GM12878 (cell line): Measurements from ENCODE around the gene PSMB3. TPM values are rescaled to one million over a fixed set of nuclear protein-coding genes. Genes with fewer than 3 reads are reported as not detected.

ENCODE experiments used
- ASH2L ChIP-seq: fragments of 300-600, 200-600 bp; sonication (generic); IDR thresholded peaks from 2 replicates; pipeline ENCODE4 v1.6.1; 2017; ENCODE audit warnings: low read depth, mild to moderate bottlenecking, borderline replicate concordance
- CREM ChIP-seq: IDR thresholded peaks from 2 replicates; pipeline ENCODE4 v1.6.1; 2014; ENCODE audit warnings: antibody characterized with exemption, low read depth
- GATAD2B ChIP-seq: fragments of 450-650 bp; conservative IDR thresholded peaks from 2 replicates; pipeline ENCODE4 v1.6.1; 2017; ENCODE audit warnings: low read depth, mild to moderate bottlenecking, moderate library complexity
- HCFC1 ChIP-seq: fragments of 150-350 bp; IDR thresholded peaks from 2 replicates; pipeline ENCODE4 v1.6.1; 2014; ENCODE audit warnings: low read length
- IRF4 ChIP-seq: IDR thresholded peaks from 2 replicates; pipeline ENCODE4 v1.6.1; 2011; ENCODE audit warnings: low read depth, low read length
- LARP7 ChIP-seq: fragments of 450-650 bp; IDR thresholded peaks from 2 replicates; pipeline ENCODE4 v1.6.1; 2017; ENCODE audit warnings: mild to moderate bottlenecking
- MTA2 ChIP-seq: fragments of 450-650 bp; IDR thresholded peaks from 2 replicates; pipeline ENCODE4 v1.6.1; 2016; ENCODE audit warnings: low read depth, mild to moderate bottlenecking, moderate library complexity
- NFIC ChIP-seq: IDR thresholded peaks from 2 replicates; pipeline ENCODE4 v1.6.1; 2012; ENCODE audit warnings: low read depth, mild to moderate bottlenecking, inconsistent platforms, low read length, moderate library complexity
- NR2F1 ChIP-seq: fragments of 450-650 bp; conservative IDR thresholded peaks from 2 replicates; pipeline ENCODE4 v1.6.1; 2017; ENCODE audit warnings: mild to moderate bottlenecking
- NRF1 ChIP-seq: conservative IDR thresholded peaks from 2 replicates; pipeline ENCODE4 v1.6.1; 2011; ENCODE audit warnings: mild to moderate bottlenecking, low read depth, low read length, improper control_type of control experiment
- PAX8 ChIP-seq: fragments of 450-650 bp; IDR thresholded peaks from 2 replicates; pipeline ENCODE4 v1.6.1; 2017; ENCODE audit warnings: mild to moderate bottlenecking, moderate library complexity
- polyA plus RNA-seq, 11 experiments: library from polyadenylated mRNA; depleted of rRNA in 4 of 11; unstranded in 6 of 11; stranded (reverse) in 5 of 11; fragments of >200 nt; fragmentation: Nextera tagmentation in 4 of 11; fragmentation: Illumina TruSeq in 1 of 11; extraction: Ambion mirVana in 4 of 11; extraction: Trizol in 1 of 11; gene quantifications; 1 replicate in 1 of 11; 2 replicates in 10 of 11; pipeline versions ENCODE4 v1.2.1 to v1.2.3, GENCODE V29; 2011 to 2016; ENCODE audit warnings: inconsistent platforms in 2 of 11, missing spikeins in 2 of 11, low read depth in 1 of 11
- total RNA-seq, 4 experiments: library from RNA; depleted of rRNA in 3 of 4; stranded (reverse); fragments of >200 nt in 3 of 4; fragmentation: Illumina TruSeq in 1 of 4; extraction: Trizol in 1 of 4; gene quantifications; 2 replicates each; pipeline versions ENCODE4 v1.2.1 to v1.2.3, GENCODE V29; 2013 to 2021
- TF ChIP-seq, protein P1 (sequence below): IDR thresholded peaks from 2 replicates; pipeline ENCODE4 v1.6.1; 2012; ENCODE audit warnings: improper control_type of control experiment, low read depth, low read length; ENCODE audit not compliant: insufficient replicate concordance
- TF ChIP-seq, protein P2 (sequence below), 3 experiments: IDR thresholded peaks in 2 of 3; conservative IDR thresholded peaks in 1 of 3; 2 replicates each; pipeline ENCODE4 v1.5.1; 2011; ENCODE audit warnings: low read depth in 3 of 3, low read length in 3 of 3, mild to moderate bottlenecking in 3 of 3, control low read depth in 2 of 3, moderate library complexity in 2 of 3, inconsistent platforms in 1 of 3, mixed read lengths in 1 of 3; ENCODE audit not compliant: control insufficient read depth in 2 of 3, insufficient read depth in 1 of 3; ENCODE audit errors: extremely low read depth in 1 of 3
- TF ChIP-seq, protein P3 (sequence below): fragments of 450-650 bp; IDR thresholded peaks from 2 replicates; pipeline ENCODE4 v1.6.1; 2017; ENCODE audit warnings: mild to moderate bottlenecking, moderate library complexity
- TF ChIP-seq, protein P4 (sequence below): fragments of 150-350 bp; IDR thresholded peaks from 2 replicates; pipeline ENCODE4 v1.6.1; 2016; ENCODE audit warnings: low read depth, low read length

Gene PSMB3
- total and polyA plus RNA-seq, 10 of the 15 experiments (the other 5 are each of a cell fraction or from before 2014, with no cell fraction given), result 300 to 2,130 (median 490) TPM

DNA sequence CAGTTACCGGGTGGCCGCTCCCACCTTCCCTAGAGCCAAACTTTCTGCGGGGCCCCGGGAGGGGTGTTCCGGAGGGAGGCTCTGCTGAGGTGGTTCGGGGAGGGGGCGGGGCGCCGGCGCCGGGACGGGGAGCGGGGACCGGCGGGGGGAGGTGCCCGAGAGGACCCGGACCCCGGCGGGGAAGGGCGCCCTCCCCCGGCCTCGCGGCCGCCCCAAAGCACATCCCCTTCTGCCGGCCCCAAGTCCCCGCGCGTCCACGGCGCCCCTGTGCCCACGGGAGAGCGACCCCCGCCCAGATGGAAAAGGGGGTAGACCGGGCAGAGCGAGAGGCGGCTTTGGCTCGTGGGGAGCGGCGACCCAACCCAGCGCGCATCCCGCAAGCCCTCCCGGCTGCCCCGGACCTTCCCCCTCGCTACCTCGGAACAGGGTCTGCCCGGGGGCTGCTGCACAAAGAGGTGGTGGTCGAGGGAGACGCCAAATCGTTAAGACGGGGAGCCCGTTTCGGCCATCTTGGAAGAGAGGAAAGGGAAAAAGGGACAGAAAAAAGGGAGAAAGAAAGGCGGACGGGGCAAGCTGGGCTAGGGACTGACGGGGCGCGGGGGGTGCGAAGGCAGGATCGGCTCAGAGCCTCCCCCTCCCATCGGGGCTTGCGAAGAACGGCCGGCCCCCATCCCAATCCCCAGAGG, 4.9 kb upstream of the PSMB3 start (continued):
- TF ChIP-seq, protein P1, sequence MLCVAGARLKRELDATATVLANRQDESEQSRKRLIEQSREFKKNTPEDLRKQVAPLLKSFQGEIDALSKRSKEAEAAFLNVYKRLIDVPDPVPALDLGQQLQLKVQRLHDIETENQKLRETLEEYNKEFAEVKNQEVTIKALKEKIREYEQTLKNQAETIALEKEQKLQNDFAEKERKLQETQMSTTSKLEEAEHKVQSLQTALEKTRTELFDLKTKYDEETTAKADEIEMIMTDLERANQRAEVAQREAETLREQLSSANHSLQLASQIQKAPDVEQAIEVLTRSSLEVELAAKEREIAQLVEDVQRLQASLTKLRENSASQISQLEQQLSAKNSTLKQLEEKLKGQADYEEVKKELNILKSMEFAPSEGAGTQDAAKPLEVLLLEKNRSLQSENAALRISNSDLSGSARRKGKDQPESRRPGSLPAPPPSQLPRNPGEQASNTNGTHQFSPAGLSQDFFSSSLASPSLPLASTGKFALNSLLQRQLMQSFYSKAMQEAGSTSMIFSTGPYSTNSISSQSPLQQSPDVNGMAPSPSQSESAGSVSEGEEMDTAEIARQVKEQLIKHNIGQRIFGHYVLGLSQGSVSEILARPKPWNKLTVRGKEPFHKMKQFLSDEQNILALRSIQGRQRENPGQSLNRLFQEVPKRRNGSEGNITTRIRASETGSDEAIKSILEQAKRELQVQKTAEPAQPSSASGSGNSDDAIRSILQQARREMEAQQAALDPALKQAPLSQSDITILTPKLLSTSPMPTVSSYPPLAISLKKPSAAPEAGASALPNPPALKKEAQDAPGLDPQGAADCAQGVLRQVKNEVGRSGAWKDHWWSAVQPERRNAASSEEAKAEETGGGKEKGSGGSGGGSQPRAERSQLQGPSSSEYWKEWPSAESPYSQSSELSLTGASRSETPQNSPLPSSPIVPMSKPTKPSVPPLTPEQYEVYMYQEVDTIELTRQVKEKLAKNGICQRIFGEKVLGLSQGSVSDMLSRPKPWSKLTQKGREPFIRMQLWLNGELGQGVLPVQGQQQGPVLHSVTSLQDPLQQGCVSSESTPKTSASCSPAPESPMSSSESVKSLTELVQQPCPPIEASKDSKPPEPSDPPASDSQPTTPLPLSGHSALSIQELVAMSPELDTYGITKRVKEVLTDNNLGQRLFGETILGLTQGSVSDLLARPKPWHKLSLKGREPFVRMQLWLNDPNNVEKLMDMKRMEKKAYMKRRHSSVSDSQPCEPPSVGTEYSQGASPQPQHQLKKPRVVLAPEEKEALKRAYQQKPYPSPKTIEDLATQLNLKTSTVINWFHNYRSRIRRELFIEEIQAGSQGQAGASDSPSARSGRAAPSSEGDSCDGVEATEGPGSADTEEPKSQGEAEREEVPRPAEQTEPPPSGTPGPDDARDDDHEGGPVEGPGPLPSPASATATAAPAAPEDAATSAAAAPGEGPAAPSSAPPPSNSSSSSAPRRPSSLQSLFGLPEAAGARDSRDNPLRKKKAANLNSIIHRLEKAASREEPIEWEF, result no peak
- TF ChIP-seq, protein P2, sequence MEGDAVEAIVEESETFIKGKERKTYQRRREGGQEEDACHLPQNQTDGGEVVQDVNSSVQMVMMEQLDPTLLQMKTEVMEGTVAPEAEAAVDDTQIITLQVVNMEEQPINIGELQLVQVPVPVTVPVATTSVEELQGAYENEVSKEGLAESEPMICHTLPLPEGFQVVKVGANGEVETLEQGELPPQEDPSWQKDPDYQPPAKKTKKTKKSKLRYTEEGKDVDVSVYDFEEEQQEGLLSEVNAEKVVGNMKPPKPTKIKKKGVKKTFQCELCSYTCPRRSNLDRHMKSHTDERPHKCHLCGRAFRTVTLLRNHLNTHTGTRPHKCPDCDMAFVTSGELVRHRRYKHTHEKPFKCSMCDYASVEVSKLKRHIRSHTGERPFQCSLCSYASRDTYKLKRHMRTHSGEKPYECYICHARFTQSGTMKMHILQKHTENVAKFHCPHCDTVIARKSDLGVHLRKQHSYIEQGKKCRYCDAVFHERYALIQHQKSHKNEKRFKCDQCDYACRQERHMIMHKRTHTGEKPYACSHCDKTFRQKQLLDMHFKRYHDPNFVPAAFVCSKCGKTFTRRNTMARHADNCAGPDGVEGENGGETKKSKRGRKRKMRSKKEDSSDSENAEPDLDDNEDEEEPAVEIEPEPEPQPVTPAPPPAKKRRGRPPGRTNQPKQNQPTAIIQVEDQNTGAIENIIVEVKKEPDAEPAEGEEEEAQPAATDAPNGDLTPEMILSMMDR (IDR thresholded peaks at IDR 0.05 in 2 of 3, conservative IDR thresholded peaks at IDR 0.05 in 1 of 3; ENCODE audit: control insufficient read depth in 2 of 3, extremely low read depth in 1 of 3, insufficient read depth in 1 of 3, low read depth in 3 of 3, low read length in 3 of 3), result peak in 2 of 3 experiments; percentile 27 to 30; a peak in 3 of 6 replicates
- TF ChIP-seq GATAD2B (peak; percentile 72), ASH2L (no peak), LARP7 (peak; percentile 48; the same call in 1 of the 2 replicates), NR2F1 (0 out of 2 replicates have a peak, but pooled peaks have one; percentile 24), IRF4 (no peak), NRF1 (no peak), HCFC1 (no peak), MTA2 (no peak), CREM (no peak), PAX8 (no peak), NFIC (no peak)
- TF ChIP-seq, protein P3, sequence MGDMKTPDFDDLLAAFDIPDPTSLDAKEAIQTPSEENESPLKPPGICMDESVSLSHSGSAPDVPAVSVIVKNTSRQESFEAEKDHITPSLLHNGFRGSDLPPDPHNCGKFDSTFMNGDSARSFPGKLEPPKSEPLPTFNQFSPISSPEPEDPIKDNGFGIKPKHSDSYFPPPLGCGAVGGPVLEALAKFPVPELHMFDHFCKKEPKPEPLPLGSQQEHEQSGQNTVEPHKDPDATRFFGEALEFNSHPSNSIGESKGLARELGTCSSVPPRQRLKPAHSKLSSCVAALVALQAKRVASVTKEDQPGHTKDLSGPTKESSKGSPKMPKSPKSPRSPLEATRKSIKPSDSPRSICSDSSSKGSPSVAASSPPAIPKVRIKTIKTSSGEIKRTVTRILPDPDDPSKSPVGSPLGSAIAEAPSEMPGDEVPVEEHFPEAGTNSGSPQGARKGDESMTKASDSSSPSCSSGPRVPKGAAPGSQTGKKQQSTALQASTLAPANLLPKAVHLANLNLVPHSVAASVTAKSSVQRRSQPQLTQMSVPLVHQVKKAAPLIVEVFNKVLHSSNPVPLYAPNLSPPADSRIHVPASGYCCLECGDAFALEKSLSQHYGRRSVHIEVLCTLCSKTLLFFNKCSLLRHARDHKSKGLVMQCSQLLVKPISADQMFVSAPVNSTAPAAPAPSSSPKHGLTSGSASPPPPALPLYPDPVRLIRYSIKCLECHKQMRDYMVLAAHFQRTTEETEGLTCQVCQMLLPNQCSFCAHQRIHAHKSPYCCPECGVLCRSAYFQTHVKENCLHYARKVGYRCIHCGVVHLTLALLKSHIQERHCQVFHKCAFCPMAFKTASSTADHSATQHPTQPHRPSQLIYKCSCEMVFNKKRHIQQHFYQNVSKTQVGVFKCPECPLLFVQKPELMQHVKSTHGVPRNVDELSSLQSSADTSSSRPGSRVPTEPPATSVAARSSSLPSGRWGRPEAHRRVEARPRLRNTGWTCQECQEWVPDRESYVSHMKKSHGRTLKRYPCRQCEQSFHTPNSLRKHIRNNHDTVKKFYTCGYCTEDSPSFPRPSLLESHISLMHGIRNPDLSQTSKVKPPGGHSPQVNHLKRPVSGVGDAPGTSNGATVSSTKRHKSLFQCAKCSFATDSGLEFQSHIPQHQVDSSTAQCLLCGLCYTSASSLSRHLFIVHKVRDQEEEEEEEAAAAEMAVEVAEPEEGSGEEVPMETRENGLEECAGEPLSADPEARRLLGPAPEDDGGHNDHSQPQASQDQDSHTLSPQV, result no peak
- TF ChIP-seq, protein P4, sequence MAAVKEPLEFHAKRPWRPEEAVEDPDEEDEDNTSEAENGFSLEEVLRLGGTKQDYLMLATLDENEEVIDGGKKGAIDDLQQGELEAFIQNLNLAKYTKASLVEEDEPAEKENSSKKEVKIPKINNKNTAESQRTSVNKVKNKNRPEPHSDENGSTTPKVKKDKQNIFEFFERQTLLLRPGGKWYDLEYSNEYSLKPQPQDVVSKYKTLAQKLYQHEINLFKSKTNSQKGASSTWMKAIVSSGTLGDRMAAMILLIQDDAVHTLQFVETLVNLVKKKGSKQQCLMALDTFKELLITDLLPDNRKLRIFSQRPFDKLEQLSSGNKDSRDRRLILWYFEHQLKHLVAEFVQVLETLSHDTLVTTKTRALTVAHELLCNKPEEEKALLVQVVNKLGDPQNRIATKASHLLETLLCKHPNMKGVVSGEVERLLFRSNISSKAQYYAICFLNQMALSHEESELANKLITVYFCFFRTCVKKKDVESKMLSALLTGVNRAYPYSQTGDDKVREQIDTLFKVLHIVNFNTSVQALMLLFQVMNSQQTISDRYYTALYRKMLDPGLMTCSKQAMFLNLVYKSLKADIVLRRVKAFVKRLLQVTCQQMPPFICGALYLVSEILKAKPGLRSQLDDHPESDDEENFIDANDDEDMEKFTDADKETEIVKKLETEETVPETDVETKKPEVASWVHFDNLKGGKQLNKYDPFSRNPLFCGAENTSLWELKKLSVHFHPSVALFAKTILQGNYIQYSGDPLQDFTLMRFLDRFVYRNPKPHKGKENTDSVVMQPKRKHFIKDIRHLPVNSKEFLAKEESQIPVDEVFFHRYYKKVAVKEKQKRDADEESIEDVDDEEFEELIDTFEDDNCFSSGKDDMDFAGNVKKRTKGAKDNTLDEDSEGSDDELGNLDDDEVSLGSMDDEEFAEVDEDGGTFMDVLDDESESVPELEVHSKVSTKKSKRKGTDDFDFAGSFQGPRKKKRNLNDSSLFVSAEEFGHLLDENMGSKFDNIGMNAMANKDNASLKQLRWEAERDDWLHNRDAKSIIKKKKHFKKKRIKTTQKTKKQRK, result no peak
